ENCODE data around the gene PPP1R3G. TPM values are rescaled to one million over a fixed set of nuclear protein-coding genes. Genes with fewer than 3 reads are reported as not detected.

PPP1R3G gene
- total and polyA plus RNA-seq, 2 of the 13 experiments (the other 11 are each of a cell fraction or from before 2014, with no cell fraction given): 1.2 to 1.3 TPM

DNA sequence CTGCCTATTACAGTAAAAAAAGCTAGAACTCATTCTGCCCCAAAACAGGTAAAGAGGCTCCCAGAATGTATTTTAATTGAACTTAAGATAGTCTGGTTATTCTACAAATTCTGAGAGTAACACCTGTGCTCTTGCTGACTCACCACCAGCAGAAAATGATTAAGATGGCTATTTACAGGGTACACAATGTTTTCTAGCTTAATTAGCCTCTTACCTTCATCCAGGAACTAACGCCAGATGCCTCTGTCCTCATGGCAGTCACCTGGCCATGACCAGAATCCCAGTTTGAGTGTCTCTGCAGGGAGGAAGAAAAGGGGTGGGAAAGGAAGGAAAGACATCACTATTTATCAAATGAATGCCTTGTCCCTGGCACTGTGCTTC is 31.3 kb upstream of the PPP1R3G start:
- H3K9me3 ChIP-seq (ENCODE audit: low read length): peaks cover 21% of the 10 kb centered on the region
- ATAC-seq (no peak), FAIRE-seq (no peak), DNase-seq (ENCODE audit: low spot score) (no peak)
- peaks cover 18% of the 10 kb centered on the region for H3K4me1 ChIP-seq (ENCODE audit: insufficient read depth, low read length)
- no TSS peak for BruUV-seq (replicated peaks)
- H3K9ac ChIP-seq (ENCODE audit: insufficient read depth, low read depth, low read length): no peak overlapping the region
- POLR2A ChIA-PET: no interaction called here
- no peaks in the 10 kb centered on the region for H3K36me3 ChIP-seq (replicated peaks in 1 of 2; ENCODE audit: control insufficient read depth in 1 of 2, insufficient read depth in 2 of 2, low read length in 2 of 2)
- H3K4me2 ChIP-seq (ENCODE audit: low read depth, low read length): no peak overlapping the region
- H4K20me1 ChIP-seq (ENCODE audit: insufficient read depth, low read length): no peaks in the 10 kb centered on the region
- no peaks in the 10 kb centered on the region for H3K79me2 ChIP-seq (ENCODE audit: insufficient read depth, low read length)
- no peaks in the 10 kb centered on the region for H3K27me3 ChIP-seq (ENCODE audit: control insufficient read depth in 1 of 2, insufficient read depth in 2 of 2, low read length in 2 of 2)
- no peak overlapping the region for H3K4me3 ChIP-seq (replicated peaks in 1 of 3; ENCODE audit: insufficient read depth in 1 of 3, low read depth in 2 of 3, low read length in 3 of 3)
- 53% methylated on average over 1 of the region's 1 CpG for WGBS (ENCODE audit: low lambda C conversion rate)
- H2AFZ ChIP-seq (ENCODE audit: low read length): no peak overlapping the region
- no peak overlapping the region for H3K27ac ChIP-seq (ENCODE audit: extremely low read length, insufficient read depth, low read length)
- intact Hi-C loops (cut with micrococcal nuclease; ENCODE audit: unreplicated experiment): no loop called here
- no peak for TF ChIP-seq RARA (CRISPR knock-in tag; IDR thresholded peaks at IDR 0.05)
- TF ChIP-seq ZNF33A (CRISPR knock-in tag; IDR thresholded peaks at IDR 0.05; ENCODE audit: borderline replicate concordance): no peak
- TF ChIP-seq, protein P1, sequence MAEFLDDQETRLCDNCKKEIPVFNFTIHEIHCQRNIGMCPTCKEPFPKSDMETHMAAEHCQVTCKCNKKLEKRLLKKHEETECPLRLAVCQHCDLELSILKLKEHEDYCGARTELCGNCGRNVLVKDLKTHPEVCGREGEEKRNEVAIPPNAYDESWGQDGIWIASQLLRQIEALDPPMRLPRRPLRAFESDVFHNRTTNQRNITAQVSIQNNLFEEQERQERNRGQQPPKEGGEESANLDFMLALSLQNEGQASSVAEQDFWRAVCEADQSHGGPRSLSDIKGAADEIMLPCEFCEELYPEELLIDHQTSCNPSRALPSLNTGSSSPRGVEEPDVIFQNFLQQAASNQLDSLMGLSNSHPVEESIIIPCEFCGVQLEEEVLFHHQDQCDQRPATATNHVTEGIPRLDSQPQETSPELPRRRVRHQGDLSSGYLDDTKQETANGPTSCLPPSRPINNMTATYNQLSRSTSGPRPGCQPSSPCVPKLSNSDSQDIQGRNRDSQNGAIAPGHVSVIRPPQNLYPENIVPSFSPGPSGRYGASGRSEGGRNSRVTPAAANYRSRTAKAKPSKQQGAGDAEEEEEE (CRISPR knock-in tag; IDR thresholded peaks at IDR 0.05; ENCODE audit: borderline replicate concordance): no peak
- no peak for TF ChIP-seq MEIS1 (CRISPR knock-in tag; IDR thresholded peaks at IDR 0.05; ENCODE audit: borderline replicate concordance)
- no peak for TF ChIP-seq ZNF263 (CRISPR knock-in tag; IDR thresholded peaks at IDR 0.05)
- no peak for TF ChIP-seq ZNF136 (CRISPR knock-in tag; IDR thresholded peaks at IDR 0.05; ENCODE audit: low read depth)
- TF ChIP-seq IRX3 (CRISPR knock-in tag; IDR thresholded peaks at IDR 0.05; ENCODE audit: borderline replicate concordance, low read depth): no peak
- TF ChIP-seq NR2F6 (IDR thresholded peaks at IDR 0.05): no peak
- TF ChIP-seq NR2F6 (CRISPR knock-in tag; IDR thresholded peaks at IDR 0.05): no peak
- no peak for TF ChIP-seq ZNF75D (CRISPR knock-in tag; IDR thresholded peaks at IDR 0.05; ENCODE audit: borderline replicate concordance)
- TF ChIP-seq, protein P2, sequence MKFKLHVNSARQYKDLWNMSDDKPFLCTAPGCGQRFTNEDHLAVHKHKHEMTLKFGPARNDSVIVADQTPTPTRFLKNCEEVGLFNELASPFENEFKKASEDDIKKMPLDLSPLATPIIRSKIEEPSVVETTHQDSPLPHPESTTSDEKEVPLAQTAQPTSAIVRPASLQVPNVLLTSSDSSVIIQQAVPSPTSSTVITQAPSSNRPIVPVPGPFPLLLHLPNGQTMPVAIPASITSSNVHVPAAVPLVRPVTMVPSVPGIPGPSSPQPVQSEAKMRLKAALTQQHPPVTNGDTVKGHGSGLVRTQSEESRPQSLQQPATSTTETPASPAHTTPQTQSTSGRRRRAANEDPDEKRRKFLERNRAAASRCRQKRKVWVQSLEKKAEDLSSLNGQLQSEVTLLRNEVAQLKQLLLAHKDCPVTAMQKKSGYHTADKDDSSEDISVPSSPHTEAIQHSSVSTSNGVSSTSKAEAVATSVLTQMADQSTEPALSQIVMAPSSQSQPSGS (CRISPR knock-in tag; IDR thresholded peaks at IDR 0.05): no peak
- TF ChIP-seq, protein P3, sequence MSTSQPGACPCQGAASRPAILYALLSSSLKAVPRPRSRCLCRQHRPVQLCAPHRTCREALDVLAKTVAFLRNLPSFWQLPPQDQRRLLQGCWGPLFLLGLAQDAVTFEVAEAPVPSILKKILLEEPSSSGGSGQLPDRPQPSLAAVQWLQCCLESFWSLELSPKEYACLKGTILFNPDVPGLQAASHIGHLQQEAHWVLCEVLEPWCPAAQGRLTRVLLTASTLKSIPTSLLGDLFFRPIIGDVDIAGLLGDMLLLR (CRISPR knock-in tag; IDR thresholded peaks at IDR 0.05): no peak
- no peak for TF ChIP-seq MEF2D (CRISPR knock-in tag; IDR thresholded peaks at IDR 0.05)
- TF ChIP-seq ZFP1 (CRISPR knock-in tag; IDR thresholded peaks at IDR 0.05): no peak
- TF ChIP-seq, protein P4, sequence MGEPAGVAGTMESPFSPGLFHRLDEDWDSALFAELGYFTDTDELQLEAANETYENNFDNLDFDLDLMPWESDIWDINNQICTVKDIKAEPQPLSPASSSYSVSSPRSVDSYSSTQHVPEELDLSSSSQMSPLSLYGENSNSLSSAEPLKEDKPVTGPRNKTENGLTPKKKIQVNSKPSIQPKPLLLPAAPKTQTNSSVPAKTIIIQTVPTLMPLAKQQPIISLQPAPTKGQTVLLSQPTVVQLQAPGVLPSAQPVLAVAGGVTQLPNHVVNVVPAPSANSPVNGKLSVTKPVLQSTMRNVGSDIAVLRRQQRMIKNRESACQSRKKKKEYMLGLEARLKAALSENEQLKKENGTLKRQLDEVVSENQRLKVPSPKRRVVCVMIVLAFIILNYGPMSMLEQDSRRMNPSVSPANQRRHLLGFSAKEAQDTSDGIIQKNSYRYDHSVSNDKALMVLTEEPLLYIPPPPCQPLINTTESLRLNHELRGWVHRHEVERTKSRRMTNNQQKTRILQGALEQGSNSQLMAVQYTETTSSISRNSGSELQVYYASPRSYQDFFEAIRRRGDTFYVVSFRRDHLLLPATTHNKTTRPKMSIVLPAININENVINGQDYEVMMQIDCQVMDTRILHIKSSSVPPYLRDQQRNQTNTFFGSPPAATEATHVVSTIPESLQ (CRISPR knock-in tag; conservative IDR thresholded peaks at IDR 0.05): no peak
- TF ChIP-seq, protein P5, sequence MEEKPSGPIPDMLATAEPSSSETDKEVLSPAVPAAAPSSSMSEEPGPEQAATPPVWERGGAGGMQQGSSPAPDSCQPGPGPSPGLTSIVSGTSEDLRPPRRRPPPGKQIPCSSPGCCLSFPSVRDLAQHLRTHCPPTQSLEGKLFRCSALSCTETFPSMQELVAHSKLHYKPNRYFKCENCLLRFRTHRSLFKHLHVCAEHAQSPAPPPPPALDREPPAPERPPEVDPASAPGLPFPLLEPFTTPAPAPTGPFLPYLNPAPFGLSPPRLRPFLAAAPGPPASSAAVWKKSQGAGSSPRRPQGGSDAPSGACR (CRISPR knock-in tag; IDR thresholded peaks at IDR 0.05): no peak
- no peak for TF ChIP-seq ZSCAN30 (CRISPR knock-in tag; IDR thresholded peaks at IDR 0.05)
- no peak for TF ChIP-seq ZBTB8A (CRISPR knock-in tag; IDR thresholded peaks at IDR 0.05; ENCODE audit: borderline replicate concordance, low read depth)
- CTCF ChIA-PET (ENCODE audit: low intra/inter-chr PET ratio, low total read pairs): no interaction called here
- in situ Hi-C loops (cut with HindIII; ENCODE audit: extremely low pct_ligation_motif_present, low pct_unique_long_range_greater_than_20kb): loop anchor here (10.0 kb wide), 1 partner anchor 331 kb away; no protein-coding TSS in a partner anchor
